ENCODE results near the gene LASP1. TPM values are rescaled to one million over a fixed set of nuclear protein-coding genes. Genes with fewer than 3 reads are reported as not detected.

Gene LASP1
- total and polyA plus RNA-seq, 2 experiments from 2014 or later, result 198 to 250 TPM

- no peaks in the 10 kb centered on the region for H3K27me3 ChIP-seq (replicated peaks; ENCODE audit: insufficient read depth)
Observed at GRCh38 chr17:38857271-38857670, 12.6 kb upstream of the LASP1 start.

GRCh38 chr17:38861399-38861843 lies 8.4 kb upstream of the LASP1 start:
- Histone ChIP-seq H3K9me3 (ENCODE audit: low read depth) (no peaks in the 10 kb centered on the region), H3K9ac (no peak overlapping the region), H3K4me3 (no peak overlapping the region), H3K9me2 (ENCODE audit: insufficient read depth) (no peaks in the 10 kb centered on the region), H2AFZ (peak overlapping the region; percentile 53; the same call in 1 of the 2 replicates), H3F3A (ENCODE audit: insufficient read depth) (no peaks in the 10 kb centered on the region; the same call in 1 of the 2 replicates), H3K4me1 (ENCODE audit: insufficient read depth) (peaks cover 14% of the 10 kb centered on the region), H3K27me3 (replicated peaks; ENCODE audit: insufficient read depth) (no peaks in the 10 kb centered on the region), H3K79me2 (ENCODE audit: insufficient read depth) (no peaks in the 10 kb centered on the region), H3K36me3 (ENCODE audit: low read depth) (no peaks in the 10 kb centered on the region), H4K20me1 (ENCODE audit: insufficient read depth) (no peaks in the 10 kb centered on the region), H3K4me2 (ENCODE audit: unreplicated experiment) (no peak overlapping the region), H3K27ac (no peak overlapping the region)
- no peak for DNase-seq
- in situ Hi-C loops (cut with MboI), result no loop called here
- WGBS, 2 experiments (ENCODE audit: low coverage in 1 of 2, low lambda C conversion rate in 2 of 2, missing lambda C conversion rate in 2 of 2), result 33 to 35% methylated on average over 8 of the region's 8 CpGs
- TF ChIP-seq EZH2phosphoT487 (IDR thresholded peaks at IDR 0.05; ENCODE audit: insufficient read depth, low read depth) (no peak), EZH2 (IDR thresholded peaks at IDR 0.05; ENCODE audit: insufficient read depth, poor library complexity, severe bottlenecking) (no peak)

More at GRCh38 chr17:38857271-38857670, 12.6 kb upstream of the LASP1 start:
- no peaks in the 10 kb centered on the region for H3K9me3 ChIP-seq (ENCODE audit: low read depth)
- H3K4me1 ChIP-seq (ENCODE audit: insufficient read depth), result peaks cover 4% of the 10 kb centered on the region
- no peak overlapping the region for H3K9ac ChIP-seq
- H3K79me2 ChIP-seq (ENCODE audit: insufficient read depth), result peaks cover 13% of the 10 kb centered on the region
- no peak overlapping the region for H3K4me2 ChIP-seq (ENCODE audit: unreplicated experiment)
- peaks cover 1% of the 10 kb centered on the region; the same call in 1 of the 2 replicates for H4K20me1 ChIP-seq (ENCODE audit: insufficient read depth)
- in situ Hi-C loops (cut with MboI), result no loop called here
- 70 to 73% methylated on average over 5 of the region's 5 CpGs for WGBS, 2 experiments (ENCODE audit: low coverage in 1 of 2, low lambda C conversion rate in 2 of 2, missing lambda C conversion rate in 2 of 2)
- TF ChIP-seq EZH2phosphoT487 (IDR thresholded peaks at IDR 0.05; ENCODE audit: insufficient read depth, low read depth), result no peak
- no peak for TF ChIP-seq EZH2 (IDR thresholded peaks at IDR 0.05; ENCODE audit: insufficient read depth, poor library complexity, severe bottlenecking)
- H3F3A ChIP-seq (ENCODE audit: insufficient read depth), result peaks cover 32% of the 10 kb centered on the region
- DNase-seq, result no peak
- no peak overlapping the region for H3K27ac ChIP-seq
- peaks cover 7% of the 10 kb centered on the region; the same call in 1 of the 2 replicates for H3K36me3 ChIP-seq (ENCODE audit: low read depth)
- H3K9me2 ChIP-seq (ENCODE audit: insufficient read depth), result no peaks in the 10 kb centered on the region
- no peak overlapping the region for H3K4me3 ChIP-seq
- H2AFZ ChIP-seq, result no peak overlapping the region

- peak; percentile 45 for DNase-seq
- no peaks in the 10 kb centered on the region for H4K20me1 ChIP-seq (ENCODE audit: insufficient read depth)
- peaks cover 27% of the 10 kb centered on the region for H3K4me1 ChIP-seq (ENCODE audit: insufficient read depth)
- H3K9me3 ChIP-seq (ENCODE audit: low read depth), result no peaks in the 10 kb centered on the region
- H3K4me2 ChIP-seq (ENCODE audit: unreplicated experiment), result no peak overlapping the region
- TF ChIP-seq EZH2 (IDR thresholded peaks at IDR 0.05; ENCODE audit: insufficient read depth, poor library complexity, severe bottlenecking) (no peak), EZH2phosphoT487 (IDR thresholded peaks at IDR 0.05; ENCODE audit: insufficient read depth, low read depth) (no peak)
- in situ Hi-C loops (cut with MboI), result no loop called here
- no peaks in the 10 kb centered on the region for H3K79me2 ChIP-seq (ENCODE audit: insufficient read depth)
- no peak overlapping the region for H3K4me3 ChIP-seq
- H3K27me3 ChIP-seq (replicated peaks; ENCODE audit: insufficient read depth), result no peaks in the 10 kb centered on the region
- no peak overlapping the region for H2AFZ ChIP-seq
- no peaks in the 10 kb centered on the region for H3K36me3 ChIP-seq (ENCODE audit: low read depth)
- H3F3A ChIP-seq (ENCODE audit: insufficient read depth), result peaks cover 15% of the 10 kb centered on the region
- no peak overlapping the region for H3K9ac ChIP-seq
- H3K9me2 ChIP-seq (ENCODE audit: insufficient read depth), result no peaks in the 10 kb centered on the region
- WGBS, 2 experiments (ENCODE audit: low coverage in 1 of 2, low lambda C conversion rate in 2 of 2, missing lambda C conversion rate in 2 of 2), result 80 to 82% methylated on average over 11 of the region's 11 CpGs
- no peak overlapping the region for H3K27ac ChIP-seq
Observed at GRCh38 chr17:38864636-38865398, 5.0 kb upstream of the LASP1 start.

- Histone ChIP-seq H3K36me3 (ENCODE audit: low read depth) (no peaks in the 10 kb centered on the region; the same call in 1 of the 2 replicates), H3K9me2 (ENCODE audit: insufficient read depth) (no peaks in the 10 kb centered on the region), H3K4me2 (ENCODE audit: unreplicated experiment) (peak overlapping the region; percentile 100), H3K9me3 (ENCODE audit: low read depth) (no peaks in the 10 kb centered on the region), H2AFZ (peak overlapping the region; percentile 74), H3K9ac (peak overlapping the region; percentile 99; the same call in 1 of the 2 replicates), H3K4me3 (peak overlapping the region; percentile 100), H3K4me1 (ENCODE audit: insufficient read depth) (peaks cover 34% of the 10 kb centered on the region), H3K79me2 (ENCODE audit: insufficient read depth) (peaks cover 23% of the 10 kb centered on the region), H4K20me1 (ENCODE audit: insufficient read depth) (peaks cover 8% of the 10 kb centered on the region), H3K27ac (peak overlapping the region; percentile 96), H3F3A (ENCODE audit: insufficient read depth) (peaks cover 30% of the 10 kb centered on the region), H3K27me3 (replicated peaks; ENCODE audit: insufficient read depth) (no peaks in the 10 kb centered on the region)
- WGBS, 2 experiments (ENCODE audit: low coverage in 1 of 2, low lambda C conversion rate in 2 of 2, missing lambda C conversion rate in 2 of 2), result 23 to 25% methylated on average over 30 to 31 of the region's 31 CpGs
- in situ Hi-C loops (cut with MboI), result no loop called here
- DNase-seq, result peak; percentile 75
- TF ChIP-seq EZH2phosphoT487 (IDR thresholded peaks at IDR 0.05; ENCODE audit: insufficient read depth, low read depth) (no peak), EZH2 (IDR thresholded peaks at IDR 0.05; ENCODE audit: insufficient read depth, poor library complexity, severe bottlenecking) (no peak)
Observed at GRCh38 chr17:38867179-38867967, 2.5 kb upstream of the LASP1 start.

Data from GM23248 (cell line).